Activated B cell treated with CpG ODN at 0.5 μM for 24 hours (primary cell): ENCODE data around the gene PARP8. TPM values are rescaled to one million over a fixed set of nuclear protein-coding genes. Genes with fewer than 3 reads are reported as not detected.

ENCODE experiments used
- ATAC-seq: fragments of 200-7000 bp; cut with Tn5 transposase; one replicate; pipeline ENCODE4 v1.10.0; 2021; ENCODE audit warnings: low read depth, mild to moderate bottlenecking, moderate library complexity
- CTCF ChIA-PET: fragments of 350-600 bp; sonication (Branson Sonifier 250); formaldehyde crosslinking; loops from one replicate; lab custom pipeline; 2021; ENCODE audit warnings: antibody characterized with exemption; lab: Charles Lee
- POLR2A ChIA-PET: fragments of 350-600 bp; sonication (Branson Sonifier 250); formaldehyde crosslinking; loops from one replicate; lab custom pipeline; 2021; ENCODE audit warnings: antibody characterized with exemption; lab: Charles Lee
- DNase-seq: peaks from one replicate; pipeline ENCODE4 v3.0.0; 2022
- H3K27ac Mint-ChIP-seq: one replicate; pipeline ENCODE4 v1.8.0; 2020; ENCODE audit warnings: mixed read lengths
- H3K27me3 Mint-ChIP-seq: one replicate; pipeline ENCODE4 v1.8.0; 2021; ENCODE audit warnings: mixed read lengths
- H3K36me3 Mint-ChIP-seq: one replicate; pipeline ENCODE4 v1.8.0; 2021; ENCODE audit warnings: low read depth, mixed read lengths
- H3K4me1 Mint-ChIP-seq: one replicate; pipeline ENCODE4 v1.8.0; 2021; ENCODE audit warnings: mixed read lengths
- H3K4me3 Mint-ChIP-seq: one replicate; pipeline ENCODE4 v1.8.0; 2020; ENCODE audit warnings: mild to moderate bottlenecking, mixed read lengths
- H3K9me3 Mint-ChIP-seq: one replicate; pipeline ENCODE4 v1.8.0; 2020; ENCODE audit warnings: mixed read lengths
- intact Hi-C: fragments of 100-400 bp; cut with micrococcal nuclease; formaldehyde crosslinking; loops from one replicate; pipeline ENCODE4 v1.15.1; 2024
- total RNA-seq: library from RNA; stranded (reverse); gene quantifications from 2 replicates; pipeline ENCODE4 v1.2.3, GENCODE V29; 2022
- TF ChIP-seq, protein P1 (sequence below): fragments of 200-600 bp; IDR thresholded peaks from one replicate; pipeline ENCODE4 v1.8.0; 2022; ENCODE audit warnings: antibody characterized with exemption, mild to moderate bottlenecking

The PARP8 gene
- total RNA-seq, 1 donor from 2014 or later: 56.0 TPM

DNA sequence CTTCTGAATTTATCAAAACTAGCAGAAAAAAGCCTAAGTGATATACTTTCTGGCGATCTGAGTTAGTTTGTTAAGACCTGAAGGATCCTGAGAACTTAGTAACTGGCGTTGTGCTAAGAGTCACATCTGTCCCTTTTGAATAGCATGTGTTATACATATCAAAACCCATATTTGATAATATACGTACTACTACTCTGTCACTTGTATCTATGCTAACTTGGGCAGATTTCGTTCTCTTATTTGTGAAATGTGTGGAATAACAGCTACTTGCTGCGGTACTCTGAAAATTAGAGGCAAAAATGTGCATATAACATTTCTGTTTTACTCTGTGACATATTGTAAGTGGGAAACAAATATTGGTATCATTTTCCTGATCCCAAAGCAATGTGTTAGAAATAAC, 126.4 kb downstream of the PARP8 start:
- ChIA-PET CTCF (no interaction called here), POLR2A (interaction anchor here (0.6 kb wide), 1 partner anchor 352 kb away, joined by 6 read pairs; no protein-coding TSS in a partner anchor)
- H3K9me3 Mint-ChIP-seq: no peaks in the 10 kb centered on the region
- DNase-seq (no peak), ATAC-seq (no peak)
- TF ChIP-seq, protein P1, sequence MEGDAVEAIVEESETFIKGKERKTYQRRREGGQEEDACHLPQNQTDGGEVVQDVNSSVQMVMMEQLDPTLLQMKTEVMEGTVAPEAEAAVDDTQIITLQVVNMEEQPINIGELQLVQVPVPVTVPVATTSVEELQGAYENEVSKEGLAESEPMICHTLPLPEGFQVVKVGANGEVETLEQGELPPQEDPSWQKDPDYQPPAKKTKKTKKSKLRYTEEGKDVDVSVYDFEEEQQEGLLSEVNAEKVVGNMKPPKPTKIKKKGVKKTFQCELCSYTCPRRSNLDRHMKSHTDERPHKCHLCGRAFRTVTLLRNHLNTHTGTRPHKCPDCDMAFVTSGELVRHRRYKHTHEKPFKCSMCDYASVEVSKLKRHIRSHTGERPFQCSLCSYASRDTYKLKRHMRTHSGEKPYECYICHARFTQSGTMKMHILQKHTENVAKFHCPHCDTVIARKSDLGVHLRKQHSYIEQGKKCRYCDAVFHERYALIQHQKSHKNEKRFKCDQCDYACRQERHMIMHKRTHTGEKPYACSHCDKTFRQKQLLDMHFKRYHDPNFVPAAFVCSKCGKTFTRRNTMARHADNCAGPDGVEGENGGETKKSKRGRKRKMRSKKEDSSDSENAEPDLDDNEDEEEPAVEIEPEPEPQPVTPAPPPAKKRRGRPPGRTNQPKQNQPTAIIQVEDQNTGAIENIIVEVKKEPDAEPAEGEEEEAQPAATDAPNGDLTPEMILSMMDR: no peak
- intact Hi-C loops: no loop called here
- no peak overlapping the region for H3K27ac Mint-ChIP-seq
- H3K4me1 Mint-ChIP-seq: no peaks in the 10 kb centered on the region
- H3K4me3 Mint-ChIP-seq: no peak overlapping the region
- peaks cover 66% of the 10 kb centered on the region for H3K36me3 Mint-ChIP-seq
- no peaks in the 10 kb centered on the region for H3K27me3 Mint-ChIP-seq

DNA sequence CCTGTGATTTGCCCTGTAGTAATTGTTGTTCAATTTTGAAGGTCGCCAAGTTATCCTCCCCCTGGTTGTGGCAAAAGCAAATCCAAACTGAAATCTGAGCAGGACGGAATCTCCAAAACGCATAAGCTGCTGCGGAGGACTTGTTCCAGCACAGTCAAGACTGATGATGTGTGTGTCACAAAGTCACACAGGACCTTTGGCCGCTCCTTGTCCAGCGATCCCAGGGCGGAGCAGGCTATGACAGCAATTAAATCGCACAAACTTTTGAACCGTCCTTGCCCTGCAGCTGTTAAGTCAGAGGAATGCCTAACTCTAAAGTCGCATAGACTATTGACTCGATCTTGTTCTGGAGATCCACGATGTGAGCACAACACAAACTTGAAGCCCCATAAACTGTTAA, 128.4 kb downstream of the PARP8 start:
- Mint-ChIP-seq H3K36me3 (peaks cover 75% of the 10 kb centered on the region), H3K27ac (no peak overlapping the region), H3K4me1 (no peaks in the 10 kb centered on the region), H3K9me3 (no peaks in the 10 kb centered on the region), H3K4me3 (no peak overlapping the region), H3K27me3 (no peaks in the 10 kb centered on the region)
- DNase-seq (no peak), ATAC-seq (no peak)
- TF ChIP-seq, protein P1: no peak
- intact Hi-C loops: no loop called here
- POLR2A ChIA-PET: no interaction called here
- CTCF ChIA-PET: no interaction called here

DNA sequence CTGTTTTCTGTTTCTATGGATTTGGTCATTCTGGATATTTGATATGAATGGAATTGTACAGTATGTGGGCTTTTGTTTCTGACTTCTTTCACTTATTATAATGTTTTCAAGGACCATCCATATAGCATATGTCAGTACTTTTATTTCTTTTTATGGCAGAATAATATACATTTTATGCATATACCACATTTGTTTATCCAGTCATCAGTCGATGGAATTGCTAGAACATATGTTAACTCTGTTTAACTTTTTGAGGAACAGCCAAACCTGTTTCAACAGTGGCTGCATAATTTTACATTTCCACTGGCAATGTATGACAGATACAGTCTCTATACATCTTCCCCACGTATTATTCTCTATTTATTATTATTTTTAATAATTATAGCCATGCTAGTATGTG, 131.6 kb downstream of the PARP8 start:
- TF ChIP-seq, protein P1: no peak
- CTCF ChIA-PET: no interaction called here

DNA sequence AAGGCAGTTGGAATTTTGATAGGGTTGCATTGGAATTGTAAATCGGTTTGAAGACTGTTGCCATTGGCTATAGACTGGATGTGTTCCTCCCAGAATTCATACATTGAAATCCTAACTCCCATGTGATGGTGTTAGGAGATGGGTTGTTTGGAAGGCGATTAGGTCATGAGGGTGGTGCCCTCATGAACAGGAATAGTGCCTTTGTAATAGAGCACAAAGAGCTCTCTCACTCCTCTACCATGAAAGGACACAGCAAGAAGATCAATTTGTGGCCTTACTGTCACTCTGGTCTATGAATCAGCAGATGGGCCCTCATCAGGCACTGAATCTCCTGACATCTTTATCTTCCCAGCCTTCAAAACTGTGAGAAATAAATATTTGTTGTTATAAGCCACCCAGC, 133.2 kb downstream of the PARP8 start:
- POLR2A ChIA-PET: no interaction called here
- Mint-ChIP-seq H3K27ac (no peak overlapping the region), H3K27me3 (no peaks in the 10 kb centered on the region), H3K4me3 (no peak overlapping the region), H3K4me1 (peaks cover 4% of the 10 kb centered on the region), H3K36me3 (peaks cover 84% of the 10 kb centered on the region), H3K9me3 (peaks cover 12% of the 10 kb centered on the region)
- TF ChIP-seq, protein P1: no peak
- no peak for DNase-seq
- CTCF ChIA-PET: no interaction called here
- intact Hi-C loops: no loop called here
- ATAC-seq: no peak

More for the DNA sequence above, 131.6 kb downstream of the PARP8 start:
- peaks cover 4% of the 10 kb centered on the region for H3K4me1 Mint-ChIP-seq
- DNase-seq (no peak), ATAC-seq (no peak)
- POLR2A ChIA-PET: no interaction called here
- intact Hi-C loops: no loop called here
- H3K4me3 Mint-ChIP-seq: no peak overlapping the region
- H3K27ac Mint-ChIP-seq: no peak overlapping the region
- peaks cover 78% of the 10 kb centered on the region for H3K36me3 Mint-ChIP-seq
- no peaks in the 10 kb centered on the region for H3K27me3 Mint-ChIP-seq
- H3K9me3 Mint-ChIP-seq: peaks cover 5% of the 10 kb centered on the region

DNA sequence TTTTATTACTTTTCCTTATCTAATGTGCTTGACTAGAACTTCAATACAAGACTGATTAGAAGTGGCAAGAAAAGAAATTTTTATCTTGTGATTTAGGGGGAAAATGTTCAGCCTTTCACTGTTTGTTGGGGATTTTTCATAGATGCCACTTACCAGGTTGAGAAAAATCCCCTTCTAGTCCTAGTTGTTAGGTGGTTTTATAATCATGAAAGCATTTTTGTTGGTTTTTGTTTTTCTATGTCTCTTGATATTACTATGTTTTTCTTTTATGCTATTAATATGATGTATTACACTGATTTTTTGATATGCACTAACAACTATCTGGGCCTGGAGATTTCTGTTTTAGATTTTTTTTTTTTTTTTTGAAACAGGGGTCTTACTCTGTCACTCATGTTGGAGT, 134.0 kb downstream of the PARP8 start:
- H3K27me3 Mint-ChIP-seq: no peaks in the 10 kb centered on the region
- ATAC-seq (no peak), DNase-seq (no peak)
- peaks cover 4% of the 10 kb centered on the region for H3K4me1 Mint-ChIP-seq
- H3K4me3 Mint-ChIP-seq: no peak overlapping the region
- intact Hi-C loops: no loop called here
- no peak overlapping the region for H3K27ac Mint-ChIP-seq
- peaks cover 12% of the 10 kb centered on the region for H3K9me3 Mint-ChIP-seq
- peaks cover 82% of the 10 kb centered on the region for H3K36me3 Mint-ChIP-seq
- TF ChIP-seq, protein P1: no peak
- POLR2A ChIA-PET: no interaction called here
- CTCF ChIA-PET: no interaction called here
